Kidney capillary endothelial cell (primary cell): ENCODE measurements around the gene SLC1A7.
A peak's percentile ranks its signal among the peaks of the same experiment; 100 is the strongest.
"Not testable (repeated sequence)": the region's sequence is repeated elsewhere in the genome, so short reads cannot be mapped to it uniquely, and the experiment has no call there.

Source experiments
- DNase-seq: peaks from one replicate; pipeline ENCODE4 v3.0.0-alpha.2; 2018; ENCODE audit warnings: low spot score

SLC1A7 gene

DNA sequence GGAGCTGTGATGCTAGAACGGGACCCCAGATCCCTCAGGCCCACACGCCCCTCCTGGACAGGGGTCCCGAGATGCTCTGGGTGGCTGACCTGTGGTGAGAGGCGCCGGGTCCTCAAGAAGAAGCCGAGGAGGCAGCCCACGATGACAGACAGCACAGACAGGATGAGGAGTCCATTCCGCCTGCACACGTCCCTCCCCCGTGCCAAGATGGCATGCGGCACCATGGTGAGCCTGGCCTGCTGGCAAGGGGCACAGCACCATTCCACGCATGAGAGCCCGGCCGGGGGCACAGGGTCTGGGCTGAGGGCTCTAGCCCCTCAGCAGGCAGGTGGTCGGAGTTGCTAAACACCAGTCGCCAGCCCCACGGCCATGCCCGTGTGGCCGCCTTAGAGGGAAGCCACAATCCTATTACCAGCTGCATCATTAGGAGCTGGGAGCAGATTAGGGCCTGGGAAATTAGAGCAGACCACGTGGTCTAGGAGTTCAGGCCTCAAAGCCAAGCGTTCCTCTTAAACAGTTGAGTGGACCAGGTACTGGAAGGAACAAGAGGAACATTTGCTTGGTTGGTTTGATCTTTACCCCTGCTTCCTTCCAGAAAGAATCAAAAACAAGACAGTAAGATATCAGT, at the start of gene SLC1A7:
Gene SLC1A7, minus strand, starts transcription at position 413 of the 628 bp plus-strand sequence. Its CDS starts 189 bp downstream, at position 224.
- no peak for DNase-seq

DNA sequence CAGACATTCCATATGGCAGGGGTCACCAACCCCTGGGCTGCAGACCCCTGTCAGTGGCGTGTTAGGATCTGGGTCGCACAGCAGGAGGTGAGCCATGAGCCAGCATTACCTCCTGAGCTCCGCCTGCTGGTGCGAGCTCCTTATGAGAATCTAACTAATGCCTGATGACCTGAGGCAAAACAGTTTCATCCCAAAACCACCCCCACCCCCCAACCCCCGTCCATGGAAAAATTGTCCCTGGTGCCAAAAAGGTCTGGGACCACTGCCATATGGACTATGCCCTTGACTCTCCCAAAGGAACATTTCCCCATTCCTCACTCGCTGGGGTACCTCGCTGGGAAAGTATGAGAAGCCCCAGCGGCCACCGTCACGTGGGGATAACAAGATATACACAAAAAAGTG, 47.8 kb upstream of the SLC1A7 start:
- no peak for DNase-seq

DNA sequence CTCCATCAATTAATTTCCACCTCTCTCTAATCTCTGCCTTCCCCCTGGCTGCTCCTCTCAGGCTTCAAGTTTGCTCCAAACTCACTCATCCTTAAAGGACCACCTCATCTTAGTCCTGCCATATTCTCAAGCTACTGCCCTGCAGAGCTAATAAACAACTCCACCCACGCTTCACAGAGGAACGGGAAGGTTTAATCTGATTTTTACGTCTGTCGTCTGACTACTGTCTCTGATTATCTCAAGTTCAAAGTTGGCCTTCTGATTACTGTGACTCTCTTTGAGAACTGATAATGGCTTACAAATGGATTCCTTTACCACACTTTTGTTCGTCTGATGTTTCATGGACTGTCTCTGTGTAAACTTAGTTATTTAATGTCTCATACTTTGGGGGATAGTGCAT, 46.6 kb upstream of the SLC1A7 start:
- DNase-seq: no peak

DNA sequence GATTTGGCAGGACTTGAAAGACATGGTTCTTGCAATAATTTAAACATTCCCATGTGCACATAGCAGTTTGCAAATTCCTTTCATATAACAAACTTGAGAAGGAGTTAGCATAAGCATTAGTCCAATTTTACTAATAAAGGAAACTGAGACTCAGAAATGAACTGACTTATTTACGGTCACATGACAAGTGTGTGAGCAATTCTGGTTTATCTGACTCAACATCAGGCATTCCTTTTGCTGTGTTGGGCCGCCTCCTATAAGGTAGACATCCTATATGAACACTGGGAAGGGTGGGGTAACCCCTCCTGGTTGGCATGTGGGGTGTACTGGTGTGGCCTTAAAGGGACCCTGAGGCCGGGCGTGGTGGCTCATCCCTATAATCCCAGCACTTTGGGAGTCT, 45.7 kb upstream of the SLC1A7 start:
- DNase-seq: no peak

DNA sequence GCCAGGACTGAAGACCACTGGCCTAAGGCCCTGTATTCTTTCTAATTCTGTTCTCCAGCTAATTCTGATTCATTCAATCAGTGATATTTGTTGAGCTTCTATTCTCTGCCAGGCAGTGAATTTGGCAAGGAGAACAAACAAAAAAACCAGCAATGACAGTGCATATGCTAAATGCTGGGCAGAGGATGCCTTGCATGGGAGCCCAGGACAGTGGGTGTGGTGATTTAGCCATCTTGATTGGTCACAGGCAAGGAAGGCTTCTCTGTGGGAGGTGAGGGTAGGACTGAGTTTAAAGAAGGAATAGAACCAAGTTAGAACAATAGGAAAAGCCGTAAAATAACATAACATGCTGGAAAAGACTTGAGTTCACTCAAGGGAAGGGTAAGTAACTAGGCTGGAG, 45.0 kb upstream of the SLC1A7 start:
- no peak for DNase-seq

DNA sequence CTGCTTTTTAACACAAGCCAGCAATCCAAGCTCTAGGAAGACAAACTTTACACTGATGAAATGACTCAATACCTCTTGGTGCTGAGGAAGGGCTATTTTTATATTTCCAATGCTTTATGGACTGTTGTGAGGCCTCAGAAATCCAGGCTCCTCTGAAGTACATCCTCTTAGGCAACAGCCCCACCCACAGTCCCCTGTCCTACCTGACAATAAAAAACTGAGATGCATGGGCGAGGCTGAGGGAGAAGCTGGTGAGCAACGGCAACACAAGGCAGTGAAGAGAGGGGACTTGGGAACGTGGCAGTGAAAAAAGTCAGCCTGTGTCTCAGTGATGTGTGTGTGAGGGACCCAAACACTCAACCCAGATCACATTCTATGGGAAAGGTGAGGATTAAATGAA, 44.1 kb upstream of the SLC1A7 start:
- no peak for DNase-seq

DNA sequence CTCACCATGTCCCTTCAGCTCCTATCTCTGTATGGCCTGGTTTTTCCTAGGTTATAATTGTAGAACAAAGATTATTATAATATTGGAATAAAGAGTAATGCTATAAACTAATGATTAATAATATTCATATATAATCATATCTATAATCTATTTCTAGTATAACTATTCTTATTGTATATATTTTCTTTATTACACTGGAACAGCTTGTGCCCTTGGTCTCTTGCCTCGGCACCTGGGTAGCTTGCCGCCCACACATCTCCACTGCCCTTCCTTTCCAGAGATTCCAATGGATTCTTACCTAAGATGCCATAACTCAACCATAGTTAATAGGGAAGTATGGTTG, 43.5 kb upstream of the SLC1A7 start:
- DNase-seq: not testable (repeated sequence)

DNA sequence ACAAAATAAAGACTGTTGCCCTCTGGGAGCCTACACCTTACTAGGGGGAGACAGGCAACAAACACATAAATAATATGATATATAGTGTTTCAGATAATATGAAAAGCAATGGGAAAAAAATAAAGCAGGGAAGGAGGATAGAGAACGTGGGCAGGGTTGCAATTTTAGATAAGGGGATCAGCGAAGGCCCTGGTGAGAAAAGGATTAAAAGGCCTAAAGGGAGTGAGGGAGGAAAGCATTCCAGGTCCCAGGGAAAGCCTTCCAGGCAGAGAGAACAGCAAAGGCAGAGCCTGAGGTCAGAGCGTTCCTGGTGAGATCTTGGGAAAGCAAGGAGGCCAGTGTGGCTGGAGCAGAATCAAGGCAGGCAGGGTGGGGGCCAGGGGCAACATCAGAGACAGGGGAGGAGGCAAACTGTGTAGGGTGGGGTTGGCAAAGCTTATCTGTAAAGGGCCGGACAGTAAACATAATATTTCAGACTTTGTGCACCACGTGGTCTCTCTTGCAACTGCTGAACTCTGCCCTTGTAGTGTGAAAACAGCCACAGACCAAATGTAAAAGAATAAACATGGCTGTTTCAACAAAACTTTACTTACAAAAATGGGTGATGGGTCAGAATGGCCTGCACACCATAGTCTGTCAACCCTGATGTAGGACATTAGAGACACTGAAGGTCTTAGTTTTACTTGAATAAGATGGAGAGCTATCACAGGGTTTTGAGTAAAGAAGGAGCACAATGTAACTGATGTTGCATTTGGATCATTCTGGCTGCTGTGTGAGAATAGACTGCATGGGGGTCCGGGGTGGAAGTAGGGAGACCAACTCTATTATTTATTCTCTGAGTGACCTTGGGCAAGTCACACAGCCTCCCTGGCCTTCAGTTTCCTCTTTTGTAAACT, 40.9 kb upstream of the SLC1A7 start:
- no peak for DNase-seq

DNA sequence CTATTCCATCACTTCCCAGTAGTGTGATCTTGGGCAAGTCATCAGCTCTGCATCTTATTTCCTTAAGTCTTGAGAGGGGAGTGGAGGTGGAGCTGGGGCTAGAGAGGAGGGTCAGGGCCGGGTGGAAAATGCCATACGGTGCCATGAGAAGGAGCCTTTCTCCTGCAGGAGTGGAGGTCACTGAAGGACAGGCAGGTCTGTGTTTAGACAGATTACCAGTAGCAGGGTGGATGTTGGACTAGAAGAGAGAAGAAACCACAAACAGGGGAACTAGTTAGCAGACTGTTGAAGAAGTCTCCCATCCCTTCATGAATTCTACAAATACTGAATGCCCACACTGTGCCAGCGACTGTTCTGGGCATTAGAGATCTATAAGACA, 40.3 kb upstream of the SLC1A7 start:
- no peak for DNase-seq

DNA sequence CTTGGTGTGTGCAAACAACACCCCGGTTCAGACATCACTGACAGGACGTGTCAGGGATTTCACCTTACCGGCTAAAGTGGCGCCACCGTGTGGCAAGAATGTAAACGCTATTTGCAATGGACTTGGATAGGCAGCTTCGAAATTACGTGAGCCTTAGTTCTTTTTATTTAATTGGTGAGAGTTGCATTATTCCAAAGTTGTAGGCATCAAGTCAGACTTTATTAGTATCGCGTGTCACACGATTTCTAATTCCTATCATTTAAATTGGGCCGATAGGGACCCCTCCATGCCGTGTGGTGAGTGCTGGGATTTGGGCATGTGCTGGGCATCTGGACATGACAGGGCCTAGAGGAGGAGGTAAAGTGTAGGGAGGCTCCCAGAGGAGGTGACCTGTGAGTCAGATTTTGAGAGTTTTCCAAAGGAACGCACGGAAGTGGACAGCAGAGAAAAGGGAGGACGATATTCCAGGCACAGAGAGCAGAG, 39.7 kb upstream of the SLC1A7 start:
- DNase-seq: peak; percentile 69

DNA sequence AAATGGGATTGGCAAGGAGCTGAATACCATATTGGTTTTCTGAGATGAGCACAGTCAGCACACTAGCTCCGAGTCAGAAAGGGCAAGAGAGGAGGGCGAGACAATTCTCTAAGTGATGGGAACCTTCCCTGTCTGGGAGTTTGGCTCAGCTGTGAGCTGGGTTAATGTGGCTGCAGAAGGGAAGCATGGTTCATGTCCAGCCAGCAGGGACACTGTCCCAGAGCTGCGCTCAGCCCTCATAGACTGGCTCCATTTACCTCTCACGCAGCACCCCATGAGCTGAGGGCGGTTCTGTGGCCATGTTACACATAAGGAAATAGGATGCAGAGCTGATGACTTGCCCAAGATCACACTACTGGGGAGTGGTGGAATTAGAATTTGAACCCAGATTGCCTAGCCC, 38.5 kb upstream of the SLC1A7 start:
- no peak for DNase-seq

DNA sequence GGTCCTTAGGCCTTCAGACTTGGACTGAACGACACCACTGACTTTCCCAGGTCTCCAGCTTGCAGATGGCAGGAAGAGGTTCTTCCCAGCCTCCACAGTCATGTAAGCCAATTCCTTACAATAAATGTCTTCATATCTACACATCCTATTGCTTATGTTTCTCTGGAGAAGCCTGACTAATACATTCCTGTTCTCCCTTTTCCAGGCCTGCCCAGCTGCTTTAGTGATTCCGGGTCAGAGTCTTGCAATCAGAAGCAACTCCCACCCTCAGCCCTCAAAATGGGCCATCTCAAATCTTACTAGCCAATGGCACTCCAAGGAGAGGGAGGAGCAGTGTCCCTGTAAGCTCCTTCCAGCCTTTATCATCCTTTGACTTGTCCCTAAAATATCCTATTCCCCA, 37.8 kb upstream of the SLC1A7 start:
- DNase-seq: no peak

DNA sequence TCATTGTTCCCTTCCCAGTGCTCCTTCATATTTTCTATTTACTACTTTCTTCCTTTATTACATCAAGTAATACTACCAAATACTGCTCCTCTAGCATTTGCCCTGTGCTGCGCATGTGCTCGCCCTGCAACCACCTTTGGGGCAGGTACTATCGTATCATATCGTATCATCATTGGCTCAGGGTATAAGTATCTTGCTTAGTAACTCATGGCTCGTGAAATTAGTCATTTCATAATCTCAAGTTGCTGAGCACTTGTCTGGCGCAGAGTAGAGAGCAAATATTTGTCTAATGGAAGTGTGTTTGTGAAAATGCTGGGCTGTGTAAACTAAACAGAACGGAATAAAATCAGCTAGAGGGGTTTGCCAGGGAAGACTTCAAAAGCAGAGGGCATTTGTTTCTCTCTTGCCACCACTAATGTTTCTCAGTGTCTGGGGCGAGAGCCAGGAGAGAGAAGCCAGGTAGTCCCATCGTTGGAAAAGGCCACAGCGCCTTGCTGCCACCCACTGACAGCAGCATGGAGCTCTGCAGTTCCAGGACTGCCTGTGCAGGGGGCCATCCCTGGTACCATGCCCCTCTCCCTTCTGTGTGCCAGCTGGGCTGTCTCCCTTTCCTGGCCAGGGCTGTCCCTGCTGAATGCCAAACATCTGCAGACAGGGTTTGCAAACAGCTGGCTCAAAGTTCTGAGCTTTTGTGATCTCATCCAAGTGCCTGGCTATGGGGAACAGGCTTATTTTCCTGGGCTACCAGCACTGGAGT, 34.2 kb upstream of the SLC1A7 start:
- no peak for DNase-seq

DNA sequence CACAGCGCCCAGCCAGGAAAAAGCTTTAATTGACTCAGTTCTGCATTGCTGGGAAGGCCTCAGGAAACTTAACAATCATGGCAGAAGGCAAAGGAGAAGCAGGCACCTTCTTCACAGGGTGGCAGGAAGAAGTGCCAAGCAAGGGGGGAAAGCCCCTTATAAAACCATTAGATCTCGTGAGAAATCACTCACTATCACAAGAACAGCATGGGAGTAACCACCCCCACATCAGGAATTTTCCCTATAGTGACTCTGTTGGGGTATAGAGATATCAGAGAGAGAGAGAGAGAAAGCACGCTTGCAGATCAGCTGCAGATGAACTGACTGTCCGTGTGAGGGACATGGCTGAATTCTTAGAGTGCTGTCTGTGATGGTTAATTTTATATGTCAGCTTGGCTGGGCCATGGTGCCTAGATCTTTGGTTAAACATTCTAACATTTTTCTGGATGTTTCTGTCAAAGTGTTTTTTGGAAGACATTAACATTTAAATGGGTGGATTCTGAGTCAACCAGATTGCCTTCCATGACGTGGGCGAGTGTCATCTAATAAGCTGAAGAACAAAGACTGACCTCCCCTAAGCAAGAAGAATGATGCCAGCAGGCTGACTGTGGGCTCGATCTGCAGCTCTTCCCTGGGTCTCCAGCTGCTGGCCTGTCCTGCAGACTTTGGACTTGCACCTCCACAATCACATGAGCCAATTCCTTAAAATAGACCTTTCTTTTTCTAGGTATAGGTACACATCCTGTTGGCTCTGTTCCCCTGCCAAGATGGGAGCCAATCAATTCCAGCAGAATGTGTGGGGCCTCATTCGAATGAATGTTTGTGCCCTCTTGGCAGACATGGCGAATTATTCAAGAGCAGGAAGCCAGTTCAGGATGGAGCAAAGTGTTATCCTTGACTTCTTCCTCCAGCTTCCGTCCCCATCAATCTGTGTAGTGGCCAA, 32.8 kb upstream of the SLC1A7 start:
- no peak for DNase-seq

DNA sequence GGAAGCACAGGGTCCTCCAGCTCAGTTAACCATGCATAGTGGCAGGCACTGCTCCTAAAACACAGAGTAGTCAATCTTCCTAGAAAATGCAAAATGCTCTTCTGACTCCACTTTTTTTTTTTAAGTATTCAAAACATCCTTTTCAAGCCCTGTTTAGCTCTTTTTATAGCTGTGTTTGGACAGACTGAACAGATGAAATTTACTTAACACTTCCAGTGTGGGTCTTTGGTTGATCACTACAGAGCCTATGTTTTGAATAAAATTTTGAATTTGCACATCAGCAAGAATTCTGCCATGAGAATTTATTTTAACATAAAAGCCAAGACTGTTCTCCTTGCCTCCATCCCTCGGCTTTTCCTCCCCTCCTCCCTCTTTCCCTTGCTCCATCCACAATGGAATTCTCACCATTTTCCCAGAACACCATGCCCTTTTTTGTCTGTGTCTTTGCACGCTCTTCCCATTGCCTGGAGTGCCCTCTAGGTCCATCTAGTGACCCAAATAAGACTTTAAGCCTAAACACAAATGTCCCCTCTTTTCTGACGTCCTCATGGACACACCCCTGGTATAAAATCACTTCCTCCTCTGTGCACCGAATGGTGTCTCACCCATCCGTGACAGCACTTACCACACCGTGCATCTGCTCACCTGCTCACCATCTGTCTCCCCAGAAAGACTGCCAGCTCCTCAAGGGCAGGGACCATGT, 30.1 kb upstream of the SLC1A7 start:
- DNase-seq: no peak

DNA sequence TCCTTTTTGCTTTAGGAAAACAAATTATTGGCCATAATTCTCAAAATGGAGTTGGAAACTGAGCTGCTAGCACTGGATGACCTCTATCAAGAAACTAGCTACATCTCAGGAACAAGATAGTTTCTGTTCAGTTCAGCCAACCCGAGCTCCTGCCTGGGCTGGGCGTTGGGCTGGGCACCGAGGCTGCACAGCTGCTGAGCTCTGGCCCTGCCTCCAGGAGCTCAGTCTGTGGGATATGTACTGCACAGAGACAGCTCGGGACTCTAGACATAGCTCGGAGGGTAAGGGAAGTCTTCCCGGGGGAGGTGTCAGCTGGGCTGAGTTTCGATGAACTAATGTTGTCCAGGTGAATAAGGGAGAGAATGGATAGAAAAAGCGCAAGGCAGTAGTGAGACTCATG, 24.5 kb upstream of the SLC1A7 start:
- no peak for DNase-seq

DNA sequence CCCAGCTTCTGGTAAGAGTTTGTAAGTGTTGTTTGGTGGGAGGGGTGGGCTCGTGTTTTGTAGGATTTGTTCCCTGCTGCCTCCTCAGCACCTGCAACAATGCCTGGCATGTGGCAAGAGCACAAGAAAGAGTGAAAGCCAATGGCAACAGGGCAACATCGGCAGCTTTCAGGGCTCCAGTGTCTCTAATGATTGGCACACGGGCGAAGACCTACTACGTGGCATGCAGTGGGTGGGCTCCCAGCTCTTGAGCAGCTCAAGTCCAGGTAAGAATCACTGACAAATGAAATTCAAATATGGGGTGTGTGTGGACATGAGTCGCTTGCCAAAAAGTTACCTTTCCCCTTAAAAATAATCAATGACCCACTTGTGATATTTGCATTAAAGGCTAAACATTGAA, 23.9 kb upstream of the SLC1A7 start:
- DNase-seq: no peak

DNA sequence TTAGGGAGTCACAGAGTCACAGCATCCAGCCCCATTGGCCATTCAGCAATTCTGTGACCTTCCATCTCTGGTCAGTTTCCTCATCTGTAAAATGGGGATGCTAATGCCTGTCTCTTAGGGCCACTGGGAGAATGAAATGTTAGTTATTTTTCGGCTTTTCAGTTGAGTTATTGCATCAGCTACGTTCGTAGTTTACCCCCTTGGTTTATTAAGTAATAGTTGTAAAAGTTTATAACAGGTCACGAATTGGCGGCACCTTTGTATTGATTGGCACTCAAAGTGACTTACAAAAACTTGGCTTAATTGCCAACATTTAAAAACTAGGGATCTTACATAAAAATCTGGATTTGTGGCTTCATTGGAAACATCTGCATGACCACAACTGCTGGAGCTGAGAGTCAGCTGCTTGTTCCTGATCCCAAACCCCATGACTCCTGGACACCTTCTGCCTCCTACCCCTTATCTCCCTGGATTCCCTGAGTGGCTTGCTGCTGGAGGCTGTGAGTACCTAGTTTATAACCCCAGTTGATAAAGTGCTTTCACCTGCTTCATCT, 23.0 kb upstream of the SLC1A7 start:
- DNase-seq: no peak

DNA sequence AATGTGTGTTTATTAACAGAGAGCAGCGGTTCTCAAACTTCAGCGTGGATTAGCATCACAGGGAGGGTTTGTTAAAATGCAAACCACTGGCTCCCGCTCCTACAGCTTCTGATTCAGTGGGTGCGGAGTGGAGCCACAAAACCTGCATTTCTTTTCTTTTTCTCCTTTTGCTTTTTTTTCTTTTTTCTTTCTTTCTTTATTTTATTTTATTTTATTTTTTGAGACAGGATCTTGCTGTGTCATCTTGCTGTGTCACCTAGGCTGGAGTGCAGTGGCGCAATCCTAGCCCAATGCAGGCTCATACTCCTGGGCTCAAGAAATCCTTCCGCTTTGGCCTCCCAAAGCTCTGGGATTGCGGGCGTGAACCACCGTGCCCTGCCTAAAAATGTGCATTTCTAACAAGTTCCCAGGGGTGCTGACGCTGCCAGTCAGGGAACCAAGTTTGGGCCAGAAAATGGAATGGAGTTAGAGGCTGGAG, 20.9 kb upstream of the SLC1A7 start:
- no peak for DNase-seq

DNA sequence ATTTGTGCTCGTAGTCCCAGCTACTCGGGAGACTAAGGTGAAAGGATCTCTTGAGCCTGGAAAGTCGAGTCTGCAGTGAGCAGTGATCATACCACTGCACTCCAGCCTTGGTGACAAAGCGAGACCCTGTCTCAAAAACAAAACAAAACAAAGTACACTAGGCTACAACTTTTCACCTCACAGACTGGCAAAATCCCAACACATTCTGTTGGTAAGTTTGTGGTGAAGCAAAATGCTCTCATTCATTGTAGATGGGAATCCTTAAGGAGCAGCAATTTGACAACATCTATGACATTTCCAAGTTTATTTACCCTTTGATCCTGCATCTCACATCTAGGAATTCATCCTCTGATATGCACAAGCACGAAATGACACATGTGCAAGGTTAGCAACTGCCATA, 20.2 kb upstream of the SLC1A7 start:
- no peak for DNase-seq

DNA sequence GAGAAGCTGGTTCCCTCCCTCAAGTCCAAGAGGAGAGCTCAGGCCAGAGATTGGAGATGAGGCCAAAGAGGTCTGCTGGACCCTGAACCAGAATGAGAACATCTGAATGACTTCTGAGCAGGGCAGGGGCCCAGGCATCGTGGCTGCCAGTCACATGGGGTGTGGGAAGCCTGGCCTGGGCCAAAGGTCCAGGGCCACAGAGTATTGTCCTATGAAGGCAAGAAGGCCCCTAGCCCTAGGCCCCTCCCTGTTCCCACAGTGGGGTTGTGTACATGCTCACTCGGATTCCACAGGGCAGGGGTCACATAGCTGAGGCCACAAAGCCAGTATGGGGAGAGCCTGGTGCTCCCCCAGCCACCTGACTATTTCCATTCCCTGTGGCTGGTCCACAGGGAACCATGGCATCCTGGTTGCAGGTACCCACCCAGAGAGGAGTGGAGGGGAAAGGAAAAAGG, 18.5 kb upstream of the SLC1A7 start:
- no peak for DNase-seq
